Astrocyte of the spinal cord (primary cell): Measurements from ENCODE around the gene HSD3B1.
"Not testable (repeated sequence)": the region's sequence is repeated elsewhere in the genome, so short reads cannot be mapped to it uniquely, and the experiment has no call there.

ENCODE experiments used
- DNase-seq: peaks from one replicate; pipeline ENCODE4 v3.0.0; 2011; ENCODE audit warnings: low read depth, low spot score
- H3K4me3 ChIP-seq: 2 replicates; pipeline ENCODE4 v1.5.1; 2011; ENCODE audit warnings: low read depth, mild to moderate bottlenecking, low read length, moderate library complexity
- CTCF ChIP-seq: IDR thresholded peaks from 2 replicates; pipeline ENCODE4 v1.5.1; 2012; ENCODE audit warnings: low read depth, mild to moderate bottlenecking, low read length, inconsistent platforms
- in situ Hi-C: cut with HindIII; loops from 2 replicates; pipeline ENCODE4 v1.10.0; 2017; ENCODE audit warnings: low sequenced_read_pairs

The HSD3B1 gene

GRCh38 chr1:119556423-119556822, 49.4 kb downstream of the HSD3B1 start:
- no peak overlapping the region for H3K4me3 ChIP-seq
- no peak for TF ChIP-seq CTCF
- no peak for DNase-seq
- in situ Hi-C loops, result no loop called here

GRCh38 chr1:119560402-119560801, 53.4 kb downstream of the HSD3B1 start:
- DNase-seq, in situ Hi-C loops, H3K4me3 ChIP-seq: not testable (repeated sequence)

GRCh38 chr1:119564548-119564947, 57.5 kb downstream of the HSD3B1 start:
- no peak for TF ChIP-seq CTCF
- no peak overlapping the region for H3K4me3 ChIP-seq
- no peak for DNase-seq
- in situ Hi-C loops, result no loop called here
